Panc1 (cell line): ENCODE results near the gene FRMD5.

Experiments used
- CTCF ChIP-seq: fragments of 450-650 bp; IDR thresholded peaks from 2 replicates; pipeline ENCODE4 v1.5.1; 2017; ENCODE audit warnings: mild to moderate bottlenecking
- POLR2AphosphoS5 ChIP-seq: IDR thresholded peaks from 2 replicates; pipeline ENCODE4 v1.6.1; 2012; ENCODE audit warnings: mild to moderate bottlenecking, low read depth, low read length, moderate library complexity
- REST ChIP-seq, 2 experiments: IDR thresholded peaks; 2 replicates each; pipeline ENCODE4 v1.6.1; 2011 to 2012; ENCODE audit warnings: low read depth in 2 of 2, control low read depth in 1 of 2, low read length in 1 of 2, mild to moderate bottlenecking in 1 of 2, moderate library complexity in 1 of 2; ENCODE audit not compliant: insufficient read depth in 1 of 2
- TCF7L2 ChIP-seq: IDR thresholded peaks from 2 replicates; pipeline ENCODE4 v1.6.1; 2011; ENCODE audit warnings: mild to moderate bottlenecking, low read depth, low read length, inconsistent platforms

GRCh38 chr15:43987924-43988323 is 207.1 kb downstream of the FRMD5 start:
- TF ChIP-seq REST (IDR thresholded peaks at IDR 0.05; ENCODE audit: insufficient read depth in 1 of 2, low read depth in 2 of 2, low read length in 1 of 2) (no peak), CTCF (no peak), POLR2AphosphoS5 (no peak), TCF7L2 (no peak)
